Measurements from ENCODE around the gene AWAT1.

DNA sequence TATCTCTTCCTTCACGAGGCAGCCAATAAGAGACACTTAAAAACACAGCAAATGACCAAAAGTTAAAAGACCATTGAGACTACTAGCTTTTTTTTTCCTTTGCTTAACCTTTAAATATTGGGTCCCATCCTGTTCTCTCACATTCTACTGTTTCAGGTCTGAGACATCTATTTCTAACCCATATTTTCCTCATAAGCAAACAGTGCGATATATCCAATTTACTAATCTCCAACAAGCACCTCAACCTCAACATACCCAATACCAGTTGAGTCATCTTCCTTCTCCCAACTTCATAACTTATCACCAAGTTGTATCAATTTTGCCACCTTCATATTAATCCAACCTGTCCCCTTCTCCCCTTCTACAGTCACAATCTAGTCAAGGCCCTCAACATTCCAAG, 7.0 kb downstream of the AWAT1 start:
- TF ChIP-seq, protein P1, sequence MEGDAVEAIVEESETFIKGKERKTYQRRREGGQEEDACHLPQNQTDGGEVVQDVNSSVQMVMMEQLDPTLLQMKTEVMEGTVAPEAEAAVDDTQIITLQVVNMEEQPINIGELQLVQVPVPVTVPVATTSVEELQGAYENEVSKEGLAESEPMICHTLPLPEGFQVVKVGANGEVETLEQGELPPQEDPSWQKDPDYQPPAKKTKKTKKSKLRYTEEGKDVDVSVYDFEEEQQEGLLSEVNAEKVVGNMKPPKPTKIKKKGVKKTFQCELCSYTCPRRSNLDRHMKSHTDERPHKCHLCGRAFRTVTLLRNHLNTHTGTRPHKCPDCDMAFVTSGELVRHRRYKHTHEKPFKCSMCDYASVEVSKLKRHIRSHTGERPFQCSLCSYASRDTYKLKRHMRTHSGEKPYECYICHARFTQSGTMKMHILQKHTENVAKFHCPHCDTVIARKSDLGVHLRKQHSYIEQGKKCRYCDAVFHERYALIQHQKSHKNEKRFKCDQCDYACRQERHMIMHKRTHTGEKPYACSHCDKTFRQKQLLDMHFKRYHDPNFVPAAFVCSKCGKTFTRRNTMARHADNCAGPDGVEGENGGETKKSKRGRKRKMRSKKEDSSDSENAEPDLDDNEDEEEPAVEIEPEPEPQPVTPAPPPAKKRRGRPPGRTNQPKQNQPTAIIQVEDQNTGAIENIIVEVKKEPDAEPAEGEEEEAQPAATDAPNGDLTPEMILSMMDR (IDR thresholded peaks at IDR 0.05; ENCODE audit: insufficient read depth, low read depth, low read length), result no peak
- no peak for TF ChIP-seq EZH2 (IDR thresholded peaks at IDR 0.05; ENCODE audit: insufficient read depth, low read length)
